NB4 (cell line): ENCODE results near the gene CDC42BPA.

Experiments
- DNase-seq: peaks from one replicate; pipeline ENCODE4 v3.0.0; 2010; ENCODE audit warnings: low read depth
- H3K4me3 ChIP-seq: one replicate; pipeline ENCODE4 v1.5.1; 2011; ENCODE audit warnings: mild to moderate bottlenecking, low read depth, low read length, moderate library complexity
- CTCF ChIP-seq: IDR thresholded peaks from one replicate; pipeline ENCODE4 v1.5.1; 2012; ENCODE audit warnings: low read depth, low read length
- MAX ChIP-seq: IDR thresholded peaks from 2 replicates; pipeline ENCODE4 v1.6.1; 2011; ENCODE audit warnings: low read depth, low read length
- MYC ChIP-seq: IDR thresholded peaks from 2 replicates; pipeline ENCODE4 v1.6.1; 2011; ENCODE audit warnings: low read depth, low read length
- POLR2A ChIP-seq: IDR thresholded peaks from 2 replicates; pipeline ENCODE4 v1.6.1; 2011; ENCODE audit warnings: mild to moderate bottlenecking; ENCODE audit not compliant: insufficient read length; ENCODE audit errors: extremely low read depth

CDC42BPA gene

GRCh38 chr1:226964068-226964425, 354.2 kb downstream of the CDC42BPA start:
- H3K4me3 ChIP-seq = no peak overlapping the region
- TF ChIP-seq POLR2A (no peak), MYC (no peak), CTCF (no peak), MAX (no peak)
- DNase-seq = peak; percentile 43

GRCh38 chr1:226962421-226963391, 355.6 kb downstream of the CDC42BPA start:
- no peak overlapping the region for H3K4me3 ChIP-seq
- TF ChIP-seq POLR2A (no peak), CTCF (no peak), MYC (no peak), MAX (no peak)
- no peak for DNase-seq

- no peak overlapping the region for H3K4me3 ChIP-seq
- TF ChIP-seq MYC = no peak
- TF ChIP-seq POLR2A = no peak
- TF ChIP-seq MAX = no peak
- no peak for TF ChIP-seq CTCF
Measured at GRCh38 chr1:226960944-226961765, 357.1 kb downstream of the CDC42BPA start.

GRCh38 chr1:226960256-226960655, 358.0 kb downstream of the CDC42BPA start:
- no peak for TF ChIP-seq MYC
- no peak for TF ChIP-seq MAX
- no peak for TF ChIP-seq CTCF
- TF ChIP-seq POLR2A = no peak
- H3K4me3 ChIP-seq = no peak overlapping the region
- no peak for DNase-seq

More at GRCh38 chr1:226960944-226961765, 357.1 kb downstream of the CDC42BPA start:
- DNase-seq = no peak

GRCh38 chr1:226958300-226958699, 360.0 kb downstream of the CDC42BPA start:
- no peak for TF ChIP-seq MAX
- no peak for TF ChIP-seq MYC
- TF ChIP-seq CTCF = no peak
- no peak for TF ChIP-seq POLR2A
- no peak overlapping the region for H3K4me3 ChIP-seq
- no peak for DNase-seq
